ENCODE data around the gene ARHGAP32.

ARHGAP32 gene

DNA sequence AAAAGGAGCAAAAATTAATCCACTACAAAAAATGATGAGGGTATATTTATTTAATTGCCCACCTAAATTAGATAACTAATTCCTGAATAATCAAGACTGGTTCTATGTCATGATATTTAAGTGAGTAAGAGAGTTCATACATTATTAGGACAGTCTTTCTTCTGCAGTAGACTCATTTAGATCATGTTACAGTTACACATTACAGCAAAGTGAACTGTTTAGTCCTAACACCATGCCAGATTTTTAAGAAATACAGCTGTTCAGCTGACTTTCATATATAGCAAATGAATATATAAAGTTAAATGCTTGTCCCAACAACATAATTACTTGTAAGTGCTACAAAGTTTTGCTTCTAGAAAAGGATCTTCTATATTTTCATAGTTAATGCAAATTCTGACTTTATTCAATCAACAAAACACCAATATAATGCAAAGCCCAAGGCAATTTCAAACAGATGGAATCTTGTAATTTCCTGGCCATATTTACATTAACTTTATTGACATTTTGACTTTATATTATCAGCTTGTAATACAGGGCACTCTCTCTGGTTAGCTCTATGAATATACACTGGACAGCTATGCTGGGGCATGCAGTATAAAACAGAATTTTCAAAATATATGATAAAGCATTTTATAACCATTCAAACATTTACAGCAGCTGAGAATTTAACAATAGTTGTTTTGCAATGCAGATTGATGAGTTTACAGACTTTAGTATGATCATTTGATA, 203.7 kb downstream of the ARHGAP32 start:
- H3K4me3 ChIP-seq (ENCODE audit: low read depth, low read length): no peak overlapping the region
- TF ChIP-seq, protein P1, sequence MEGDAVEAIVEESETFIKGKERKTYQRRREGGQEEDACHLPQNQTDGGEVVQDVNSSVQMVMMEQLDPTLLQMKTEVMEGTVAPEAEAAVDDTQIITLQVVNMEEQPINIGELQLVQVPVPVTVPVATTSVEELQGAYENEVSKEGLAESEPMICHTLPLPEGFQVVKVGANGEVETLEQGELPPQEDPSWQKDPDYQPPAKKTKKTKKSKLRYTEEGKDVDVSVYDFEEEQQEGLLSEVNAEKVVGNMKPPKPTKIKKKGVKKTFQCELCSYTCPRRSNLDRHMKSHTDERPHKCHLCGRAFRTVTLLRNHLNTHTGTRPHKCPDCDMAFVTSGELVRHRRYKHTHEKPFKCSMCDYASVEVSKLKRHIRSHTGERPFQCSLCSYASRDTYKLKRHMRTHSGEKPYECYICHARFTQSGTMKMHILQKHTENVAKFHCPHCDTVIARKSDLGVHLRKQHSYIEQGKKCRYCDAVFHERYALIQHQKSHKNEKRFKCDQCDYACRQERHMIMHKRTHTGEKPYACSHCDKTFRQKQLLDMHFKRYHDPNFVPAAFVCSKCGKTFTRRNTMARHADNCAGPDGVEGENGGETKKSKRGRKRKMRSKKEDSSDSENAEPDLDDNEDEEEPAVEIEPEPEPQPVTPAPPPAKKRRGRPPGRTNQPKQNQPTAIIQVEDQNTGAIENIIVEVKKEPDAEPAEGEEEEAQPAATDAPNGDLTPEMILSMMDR (IDR thresholded peaks at IDR 0.05; ENCODE audit: insufficient read depth, low read depth, low read length, missing control alignments): no peak
- no peak for DNase-seq (ENCODE audit: low read depth)

DNA sequence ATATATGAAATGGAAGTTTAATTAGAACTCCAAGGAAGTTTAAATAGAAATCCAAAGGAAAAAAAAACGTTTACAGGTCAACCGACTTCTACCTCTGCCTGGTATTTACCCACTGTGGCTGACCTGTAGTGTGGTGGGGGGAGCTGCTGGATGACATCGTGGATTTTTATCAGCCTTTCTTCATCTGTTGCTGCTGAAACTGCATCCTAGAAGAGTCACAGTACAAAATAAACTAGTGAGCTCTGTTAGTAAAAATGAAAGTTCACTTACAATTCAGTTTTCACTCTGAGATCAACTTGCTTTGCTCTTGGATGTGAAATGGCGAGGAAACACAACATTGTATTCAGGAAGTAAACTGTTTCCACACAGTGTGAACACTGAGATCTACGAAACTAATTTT, 206.2 kb downstream of the ARHGAP32 start:
- no peak overlapping the region for H3K4me3 ChIP-seq (ENCODE audit: low read depth, low read length)
- TF ChIP-seq, protein P1 (IDR thresholded peaks at IDR 0.05; ENCODE audit: insufficient read depth, low read depth, low read length, missing control alignments): no peak
- DNase-seq (ENCODE audit: low read depth): no peak

DNA sequence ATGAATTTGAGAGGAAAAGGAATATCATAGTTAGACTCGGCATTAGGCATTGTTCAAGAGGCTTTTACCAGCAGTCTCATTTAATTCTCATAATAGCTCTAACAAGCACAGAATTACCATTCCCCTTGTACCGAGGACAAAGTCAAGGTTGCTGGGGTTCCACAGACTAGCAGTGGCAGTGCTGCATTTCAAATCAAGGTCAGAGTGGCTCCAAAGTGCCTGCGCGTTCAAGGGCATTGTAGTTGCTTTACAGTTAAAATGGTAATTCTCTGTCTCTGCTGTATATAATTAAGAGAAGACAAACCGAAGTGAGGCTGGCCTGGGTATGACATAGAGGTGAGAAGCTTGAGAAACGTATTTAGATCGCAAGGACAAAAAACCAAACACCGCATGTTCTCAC, 209.1 kb downstream of the ARHGAP32 start:
- no peak for DNase-seq (ENCODE audit: low read depth)
- TF ChIP-seq, protein P1 (IDR thresholded peaks at IDR 0.05; ENCODE audit: insufficient read depth, low read depth, low read length, missing control alignments): no peak

DNA sequence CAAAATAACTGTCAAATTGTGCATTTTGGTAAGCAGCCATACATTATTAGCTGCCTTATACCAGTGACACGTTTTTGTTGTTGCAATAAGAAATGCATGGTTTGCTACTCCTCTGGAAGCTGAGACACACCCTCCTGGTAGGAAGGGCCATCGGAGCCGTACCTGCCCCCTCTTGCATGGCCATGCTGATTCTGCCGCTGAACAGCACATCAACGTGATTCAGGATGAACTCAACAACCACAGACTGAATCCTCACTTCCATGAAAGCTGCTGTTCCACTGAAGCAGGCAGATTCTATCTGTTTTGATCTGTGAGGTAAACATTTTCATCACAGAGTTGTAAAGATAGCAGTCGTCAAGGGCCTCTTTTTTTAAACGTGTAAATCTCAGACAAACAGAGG, 210.9 kb downstream of the ARHGAP32 start:
- H3K4me3 ChIP-seq (ENCODE audit: low read depth, low read length): no peak overlapping the region
- DNase-seq (ENCODE audit: low read depth): no peak
- TF ChIP-seq, protein P1 (IDR thresholded peaks at IDR 0.05; ENCODE audit: insufficient read depth, low read depth, low read length, missing control alignments): no peak

More for the DNA sequence above, 209.1 kb downstream of the ARHGAP32 start:
- no peak overlapping the region for H3K4me3 ChIP-seq (ENCODE audit: low read depth, low read length)

DNA sequence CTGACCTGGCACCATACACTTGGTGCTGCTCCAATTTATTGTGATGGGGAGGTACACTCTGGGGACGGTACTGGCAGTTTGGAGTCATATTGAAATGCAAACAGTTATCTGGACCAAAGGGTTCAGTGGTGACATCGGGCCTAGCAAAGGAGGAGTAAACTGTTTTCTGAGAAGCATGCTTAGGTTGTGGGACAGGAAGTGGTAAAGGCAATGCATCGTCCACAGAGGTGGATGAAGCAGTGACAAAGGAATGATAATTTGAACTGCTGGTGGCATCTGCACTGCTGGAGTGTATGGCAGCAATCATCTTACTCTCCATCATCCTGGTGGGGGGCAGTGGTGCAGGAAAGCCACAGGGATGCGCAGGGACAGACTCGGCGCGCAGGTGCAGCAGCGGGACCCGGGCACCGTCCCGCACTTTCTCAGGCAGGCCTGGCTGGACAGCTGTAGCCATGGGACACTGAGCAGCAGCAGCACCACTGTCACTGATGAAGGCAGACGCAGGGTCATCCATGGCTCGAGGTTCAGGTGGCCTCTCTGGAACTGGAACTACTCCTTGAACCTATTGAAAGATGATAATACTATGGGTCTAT, 221.4 kb downstream of the ARHGAP32 start:
- H3K4me3 ChIP-seq (ENCODE audit: low read depth, low read length): no peak overlapping the region
- DNase-seq (ENCODE audit: low read depth): no peak
- TF ChIP-seq, protein P1 (IDR thresholded peaks at IDR 0.05; ENCODE audit: insufficient read depth, low read depth, low read length, missing control alignments): no peak

DNA sequence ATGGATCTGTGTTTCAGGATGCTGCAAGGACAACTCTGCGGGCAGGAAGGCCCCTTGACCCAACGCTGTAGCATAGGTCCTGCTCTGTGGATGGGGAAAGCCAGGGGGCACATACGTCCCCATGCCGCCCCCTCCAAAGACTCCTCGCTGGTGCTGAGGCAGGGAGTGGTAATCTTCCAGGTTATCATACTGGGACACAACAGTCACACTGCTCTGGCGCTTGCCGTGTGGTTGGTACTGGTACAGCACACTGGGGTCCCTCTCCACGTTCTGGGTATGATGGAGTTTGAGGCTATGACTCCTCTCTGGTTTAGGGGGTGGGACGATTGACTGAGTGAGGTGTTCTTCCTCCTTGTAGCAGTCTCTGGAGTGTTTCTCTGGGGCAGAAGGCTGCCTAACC, 223.2 kb downstream of the ARHGAP32 start:
- DNase-seq (ENCODE audit: low read depth): no peak
- no peak overlapping the region for H3K4me3 ChIP-seq (ENCODE audit: low read depth, low read length)
- TF ChIP-seq, protein P1 (IDR thresholded peaks at IDR 0.05; ENCODE audit: insufficient read depth, low read depth, low read length, missing control alignments): no peak

Measured in GM12865 (cell line).